Tibial nerve (tissue), 4 donors: ENCODE results near the gene BCL3.

Experiments used
- EP300 ChIP-seq, 2 donors: sonication (generic); formaldehyde crosslinking; IDR thresholded peaks; one replicate each; pipeline ENCODE4 v1.6.1; 2017; ENCODE audit warnings: antibody characterized with exemption in 2 of 2, mild to moderate bottlenecking in 1 of 2
- POLR2A ChIP-seq, 2 donors: fragments of 450-650 bp; IDR thresholded peaks; one replicate each; pipeline ENCODE4 v1.6.1; 2017; ENCODE audit warnings: antibody characterized with exemption in 2 of 2, mild to moderate bottlenecking in 2 of 2, moderate library complexity in 2 of 2
- TF ChIP-seq, protein P1 (sequence below), 5 experiments: fragments of 200-600 bp in 3 of 5; fragments of 450-650 bp in 2 of 5; sonication (generic) in 3 of 5; IDR thresholded peaks; one replicate each; pipeline ENCODE4 v1.5.1; 2016 to 2019; ENCODE audit warnings: antibody characterized with exemption in 5 of 5, mild to moderate bottlenecking in 3 of 5, moderate library complexity in 2 of 5

DNA sequence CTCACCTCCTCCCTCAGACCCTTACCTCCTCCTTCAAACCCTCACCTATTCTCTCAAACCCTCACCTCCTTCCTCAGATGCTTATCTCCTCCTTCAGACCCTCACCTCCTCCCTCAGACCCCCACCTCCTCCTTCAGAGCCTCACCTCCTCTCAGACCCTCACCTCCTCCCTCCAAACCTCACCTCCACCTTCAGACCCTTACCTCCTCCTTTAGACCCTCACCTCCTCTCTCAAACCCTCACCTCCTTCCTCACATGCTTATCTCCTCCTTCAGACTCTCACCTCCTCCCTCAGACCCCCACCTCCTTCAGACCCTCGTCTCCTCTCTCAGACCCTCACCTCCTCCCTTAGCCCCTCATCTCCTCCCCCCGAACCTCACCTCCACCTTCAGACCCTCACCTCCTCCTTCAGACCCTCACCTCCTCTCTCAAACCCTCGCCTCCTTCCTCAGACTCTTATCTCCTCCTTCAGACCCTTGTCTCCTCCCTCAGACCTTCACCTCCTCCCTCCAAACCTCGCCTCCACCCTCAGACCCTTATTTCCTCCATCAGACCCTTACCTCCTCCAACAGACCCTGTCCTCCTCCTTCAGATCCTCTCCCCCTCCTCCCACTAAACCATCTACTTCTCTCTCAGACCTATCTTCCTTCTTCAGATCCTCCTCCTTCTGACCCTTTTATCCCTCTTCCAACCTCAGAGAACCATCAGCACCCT lies 2.5 kb upstream of the BCL3 start:
- TF ChIP-seq, protein P1, sequence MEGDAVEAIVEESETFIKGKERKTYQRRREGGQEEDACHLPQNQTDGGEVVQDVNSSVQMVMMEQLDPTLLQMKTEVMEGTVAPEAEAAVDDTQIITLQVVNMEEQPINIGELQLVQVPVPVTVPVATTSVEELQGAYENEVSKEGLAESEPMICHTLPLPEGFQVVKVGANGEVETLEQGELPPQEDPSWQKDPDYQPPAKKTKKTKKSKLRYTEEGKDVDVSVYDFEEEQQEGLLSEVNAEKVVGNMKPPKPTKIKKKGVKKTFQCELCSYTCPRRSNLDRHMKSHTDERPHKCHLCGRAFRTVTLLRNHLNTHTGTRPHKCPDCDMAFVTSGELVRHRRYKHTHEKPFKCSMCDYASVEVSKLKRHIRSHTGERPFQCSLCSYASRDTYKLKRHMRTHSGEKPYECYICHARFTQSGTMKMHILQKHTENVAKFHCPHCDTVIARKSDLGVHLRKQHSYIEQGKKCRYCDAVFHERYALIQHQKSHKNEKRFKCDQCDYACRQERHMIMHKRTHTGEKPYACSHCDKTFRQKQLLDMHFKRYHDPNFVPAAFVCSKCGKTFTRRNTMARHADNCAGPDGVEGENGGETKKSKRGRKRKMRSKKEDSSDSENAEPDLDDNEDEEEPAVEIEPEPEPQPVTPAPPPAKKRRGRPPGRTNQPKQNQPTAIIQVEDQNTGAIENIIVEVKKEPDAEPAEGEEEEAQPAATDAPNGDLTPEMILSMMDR (IDR thresholded peaks at IDR 0.05), result no peak
- TF ChIP-seq POLR2A (IDR thresholded peaks at IDR 0.05), result no peak
- TF ChIP-seq EP300 (IDR thresholded peaks at IDR 0.05), result no peak
